ENCODE results near the gene ZAR1L. TPM values are rescaled to one million over a fixed set of nuclear protein-coding genes. Genes with fewer than 3 reads are reported as not detected.
A peak's percentile ranks its signal among the peaks of the same experiment; 100 is the strongest.

ZAR1L gene
- total and polyA plus RNA-seq, 2 experiments from 2014 or later: not detected

GRCh38 chr13:32284927-32285632, 30.1 kb downstream of the ZAR1L start:
- H2AFZ ChIP-seq: no peak overlapping the region
- 0 out of 2 replicates have a peak, but pooled peaks cover 5% of the 10 kb centered on the region for H3F3A ChIP-seq (ENCODE audit: insufficient read depth)
- no peak overlapping the region for H3K4me3 ChIP-seq
- no peaks in the 10 kb centered on the region for H3K36me3 ChIP-seq (ENCODE audit: low read depth)
- peaks cover 12% of the 10 kb centered on the region for H3K4me1 ChIP-seq (ENCODE audit: insufficient read depth)
- in situ Hi-C loops (cut with MboI): no loop called here
- WGBS, 2 experiments (ENCODE audit: low coverage in 1 of 2, low lambda C conversion rate in 2 of 2, missing lambda C conversion rate in 2 of 2): 65 to 68% methylated on average over 6 of the region's 6 CpGs
- no peak overlapping the region for H3K9ac ChIP-seq
- H3K79me2 ChIP-seq (ENCODE audit: insufficient read depth): no peaks in the 10 kb centered on the region
- no peaks in the 10 kb centered on the region for H3K9me2 ChIP-seq (ENCODE audit: insufficient read depth)
- no peaks in the 10 kb centered on the region for H3K9me3 ChIP-seq (ENCODE audit: low read depth)
- no peaks in the 10 kb centered on the region for H3K27me3 ChIP-seq (replicated peaks; ENCODE audit: insufficient read depth)
- no peaks in the 10 kb centered on the region for H4K20me1 ChIP-seq (ENCODE audit: insufficient read depth)
- H3K4me2 ChIP-seq (ENCODE audit: unreplicated experiment): peak overlapping the region; percentile 23
- peak; percentile 63 for DNase-seq
- H3K27ac ChIP-seq: no peak overlapping the region
- TF ChIP-seq EZH2 (IDR thresholded peaks at IDR 0.05; ENCODE audit: insufficient read depth, poor library complexity, severe bottlenecking) (no peak), EZH2phosphoT487 (IDR thresholded peaks at IDR 0.05; ENCODE audit: insufficient read depth, low read depth) (no peak)

- no peak for DNase-seq
- no peak overlapping the region for H3K27ac ChIP-seq
- 0 out of 2 replicates have a peak, but pooled peaks cover 5% of the 10 kb centered on the region for H3F3A ChIP-seq (ENCODE audit: insufficient read depth)
- H3K27me3 ChIP-seq (replicated peaks; ENCODE audit: insufficient read depth): no peaks in the 10 kb centered on the region
- no peaks in the 10 kb centered on the region for H3K79me2 ChIP-seq (ENCODE audit: insufficient read depth)
- no peak overlapping the region for H3K4me3 ChIP-seq
- H3K4me2 ChIP-seq (ENCODE audit: unreplicated experiment): no peak overlapping the region
- no peak overlapping the region for H2AFZ ChIP-seq
- no peaks in the 10 kb centered on the region for H4K20me1 ChIP-seq (ENCODE audit: insufficient read depth)
- no peaks in the 10 kb centered on the region for H3K9me3 ChIP-seq (ENCODE audit: low read depth)
- no peak for TF ChIP-seq EZH2 (IDR thresholded peaks at IDR 0.05; ENCODE audit: insufficient read depth, poor library complexity, severe bottlenecking)
- H3K9ac ChIP-seq: no peak overlapping the region
- no peaks in the 10 kb centered on the region for H3K36me3 ChIP-seq (ENCODE audit: low read depth)
- H3K4me1 ChIP-seq (ENCODE audit: insufficient read depth): peaks cover 24% of the 10 kb centered on the region
- no peaks in the 10 kb centered on the region for H3K9me2 ChIP-seq (ENCODE audit: insufficient read depth)
- in situ Hi-C loops (cut with MboI): no loop called here
- WGBS, 2 experiments (ENCODE audit: low coverage in 1 of 2, low lambda C conversion rate in 2 of 2, missing lambda C conversion rate in 2 of 2): 91 to 96% methylated on average over 2 of the region's 2 CpGs
Observed at GRCh38 chr13:32282096-32282711, 33.0 kb downstream of the ZAR1L start.

GRCh38 chr13:32281096-32281495, 34.1 kb downstream of the ZAR1L start:
- Histone ChIP-seq H2AFZ (no peak overlapping the region), H3K9me3 (ENCODE audit: low read depth) (no peaks in the 10 kb centered on the region), H3F3A (ENCODE audit: insufficient read depth) (0 out of 2 replicates have a peak, but pooled peaks cover 5% of the 10 kb centered on the region), H3K27me3 (replicated peaks; ENCODE audit: insufficient read depth) (no peaks in the 10 kb centered on the region), H3K9me2 (ENCODE audit: insufficient read depth) (no peaks in the 10 kb centered on the region), H3K4me2 (ENCODE audit: unreplicated experiment) (no peak overlapping the region), H3K27ac (no peak overlapping the region), H3K79me2 (ENCODE audit: insufficient read depth) (no peaks in the 10 kb centered on the region), H3K4me3 (no peak overlapping the region), H3K9ac (no peak overlapping the region), H4K20me1 (ENCODE audit: insufficient read depth) (no peaks in the 10 kb centered on the region), H3K36me3 (ENCODE audit: low read depth) (no peaks in the 10 kb centered on the region), H3K4me1 (ENCODE audit: insufficient read depth) (peaks cover 24% of the 10 kb centered on the region)
- in situ Hi-C loops (cut with MboI): no loop called here
- 81 to 95% methylated on average over 1 of the region's 1 CpG for WGBS, 2 experiments (ENCODE audit: low coverage in 1 of 2, low lambda C conversion rate in 2 of 2, missing lambda C conversion rate in 2 of 2)
- TF ChIP-seq EZH2 (IDR thresholded peaks at IDR 0.05; ENCODE audit: insufficient read depth, poor library complexity, severe bottlenecking) (no peak), EZH2phosphoT487 (IDR thresholded peaks at IDR 0.05; ENCODE audit: insufficient read depth, low read depth) (no peak)
- DNase-seq: no peak

GRCh38 chr13:32278426-32278825, 36.7 kb downstream of the ZAR1L start:
- WGBS, 2 experiments (ENCODE audit: low coverage in 1 of 2, low lambda C conversion rate in 2 of 2, missing lambda C conversion rate in 2 of 2): 47 to 50% methylated on average over 3 of the region's 3 CpGs
- peak overlapping the region; percentile 15 for H3K4me2 ChIP-seq (ENCODE audit: unreplicated experiment)
- peaks cover 12% of the 10 kb centered on the region for H3K4me1 ChIP-seq (ENCODE audit: insufficient read depth)
- H3K27me3 ChIP-seq (replicated peaks; ENCODE audit: insufficient read depth): no peaks in the 10 kb centered on the region
- no peak for TF ChIP-seq EZH2 (IDR thresholded peaks at IDR 0.05; ENCODE audit: insufficient read depth, poor library complexity, severe bottlenecking)
- no peak for TF ChIP-seq EZH2phosphoT487 (IDR thresholded peaks at IDR 0.05; ENCODE audit: insufficient read depth, low read depth)
- H3K79me2 ChIP-seq (ENCODE audit: insufficient read depth): no peaks in the 10 kb centered on the region
- H2AFZ ChIP-seq: no peak overlapping the region
- no peak overlapping the region for H3K4me3 ChIP-seq
- DNase-seq: peak; percentile 81
- in situ Hi-C loops (cut with MboI): no loop called here
- H3K36me3 ChIP-seq (ENCODE audit: low read depth): no peaks in the 10 kb centered on the region
- no peaks in the 10 kb centered on the region for H3K9me3 ChIP-seq (ENCODE audit: low read depth)
- no peak overlapping the region for H3K9ac ChIP-seq
- peak overlapping the region; percentile 45 for H3K27ac ChIP-seq
- H4K20me1 ChIP-seq (ENCODE audit: insufficient read depth): no peaks in the 10 kb centered on the region
- no peaks in the 10 kb centered on the region for H3K9me2 ChIP-seq (ENCODE audit: insufficient read depth)
- H3F3A ChIP-seq (ENCODE audit: insufficient read depth): no peaks in the 10 kb centered on the region
